Astrocyte (in vitro differentiated cells and primary cell): ENCODE measurements around the gene FLVCR1.
"Not testable (repeated sequence)": the region's sequence is repeated elsewhere in the genome, so short reads cannot be mapped to it uniquely, and the experiment has no call there.

Experiments
- CTCF ChIP-seq: IDR thresholded peaks from 2 replicates; pipeline ENCODE4 v1.5.1; 2011; ENCODE audit warnings: low read depth, mild to moderate bottlenecking, inconsistent platforms, low read length, moderate library complexity; ENCODE audit not compliant: insufficient read depth
- EZH2 ChIP-seq: IDR thresholded peaks from 2 replicates; pipeline ENCODE4 v1.6.1; 2012; ENCODE audit warnings: mild to moderate bottlenecking, low read length, inconsistent platforms; ENCODE audit not compliant: insufficient read depth

DNA sequence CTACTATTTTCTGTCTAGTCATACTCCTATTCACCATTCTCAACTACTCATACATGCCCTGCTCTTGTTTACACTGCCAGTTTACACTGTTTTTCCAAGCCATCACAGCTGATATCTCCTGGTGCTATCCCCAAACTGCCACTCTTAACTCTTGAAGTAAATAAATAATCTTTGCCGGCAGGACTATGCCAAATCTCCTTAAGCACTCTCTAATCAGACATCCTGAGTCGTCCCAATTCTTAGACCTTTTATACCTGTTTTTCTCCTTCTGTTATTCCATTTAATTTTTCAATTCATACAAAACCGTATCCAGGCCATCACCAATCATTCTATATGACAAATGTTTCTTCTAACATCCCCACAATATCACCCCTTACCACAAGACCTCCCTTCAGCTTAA, 55.6 kb downstream of the FLVCR1 start:
- TF ChIP-seq CTCF, EZH2: not testable (repeated sequence)
